HG02852 (cell line): ENCODE results near the gene CD2BP2.
"Not testable (repeated sequence)": the region's sequence is repeated elsewhere in the genome, so short reads cannot be mapped to it uniquely, and the experiment has no call there.

ENCODE experiments used
- ATAC-seq: cut with Tn5 transposase; IDR thresholded peaks from one replicate; pipeline ENCODE4 v1.9.1; 2021; ENCODE audit warnings: mild to moderate bottlenecking, moderate library complexity; ENCODE audit not compliant: unreplicated experiment

The CD2BP2 gene

GRCh38 chr16:30346286-30346685 lies 8.8 kb downstream of the CD2BP2 start:
- ATAC-seq, result no peak

- ATAC-seq, result not testable (repeated sequence)
Observed at GRCh38 chr16:30343491-30343820, 11.7 kb downstream of the CD2BP2 start.

DNA sequence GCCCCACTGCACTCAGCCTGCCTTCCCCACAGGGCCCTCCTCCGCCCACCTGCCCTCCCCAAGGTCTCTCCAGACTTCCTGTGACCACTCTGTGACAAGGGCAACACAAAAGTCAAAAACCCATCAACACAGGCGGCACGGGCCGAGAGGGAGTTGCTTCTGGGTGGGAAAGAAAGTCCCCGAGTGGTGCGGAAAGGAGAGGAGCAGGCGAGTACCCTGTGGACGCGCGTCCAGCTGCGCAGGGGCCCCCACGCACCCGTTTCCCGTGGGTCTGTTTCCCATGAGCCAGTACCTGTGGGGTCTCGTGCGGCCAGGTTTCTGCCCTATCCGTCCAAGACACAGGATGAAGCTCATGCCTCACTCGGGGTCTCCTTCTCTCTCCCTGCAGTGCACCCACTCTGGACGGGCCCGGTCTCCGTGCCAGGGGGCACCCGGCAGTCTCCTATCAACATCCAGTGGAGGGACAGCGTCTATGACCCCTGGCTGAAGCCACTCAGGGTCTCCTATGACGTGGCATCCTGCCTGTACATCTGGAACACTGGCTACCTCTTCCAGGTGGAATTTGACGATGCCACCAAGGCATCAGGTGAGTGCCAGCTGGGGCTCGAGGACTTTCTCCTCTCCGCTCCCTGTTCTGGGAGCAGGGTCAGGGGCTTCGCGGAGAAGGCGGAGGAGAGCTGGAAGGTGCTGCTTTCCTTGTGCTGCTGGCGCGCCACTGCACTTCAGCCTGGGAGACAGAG lies 12.2 kb downstream of the CD2BP2 start:
- no peak for ATAC-seq

- not testable (repeated sequence) for ATAC-seq
Observed at GRCh38 chr16:30341971-30342370, 13.1 kb downstream of the CD2BP2 start.

GRCh38 chr16:30340621-30341020 lies 14.5 kb downstream of the CD2BP2 start:
- ATAC-seq, result no peak

DNA sequence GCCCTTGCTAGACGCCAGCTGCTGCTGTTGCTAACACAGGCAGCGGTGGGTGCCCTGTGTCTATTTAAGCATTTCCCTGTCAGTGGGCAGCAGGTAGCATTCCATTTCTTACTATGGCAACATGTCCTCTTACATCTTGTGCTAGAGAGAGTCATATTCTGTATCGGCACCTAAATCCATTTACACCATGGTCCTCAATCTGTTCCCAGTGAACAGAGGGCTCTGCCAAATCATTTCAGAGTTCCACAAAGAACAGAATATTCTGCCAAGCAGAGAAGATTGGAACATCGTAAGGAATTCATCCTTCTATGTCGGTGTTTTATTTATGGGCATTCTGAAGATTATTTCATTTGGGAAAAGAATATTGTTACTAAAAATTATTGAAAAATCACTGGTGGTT lies 16.4 kb downstream of the CD2BP2 start:
- ATAC-seq, result not testable (repeated sequence)

DNA sequence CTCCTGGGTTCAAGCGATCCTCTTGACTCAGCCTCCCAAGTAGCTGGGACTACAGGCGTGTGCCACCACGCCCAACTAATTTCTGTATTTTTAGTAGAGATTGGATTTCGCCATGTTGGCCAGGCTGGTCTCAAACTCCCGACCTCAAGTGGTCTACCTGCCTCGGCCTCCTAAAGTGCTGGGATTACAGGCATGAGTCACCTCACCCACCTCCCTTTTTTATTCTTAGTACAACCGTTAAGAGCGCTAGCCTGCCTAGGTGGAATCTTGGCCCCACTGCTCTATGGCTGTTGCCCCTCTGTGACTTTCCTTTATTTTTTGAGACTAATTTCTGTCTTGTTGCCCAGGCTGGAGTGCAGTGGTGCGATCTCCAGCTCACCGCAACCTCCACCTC lies 17.1 kb downstream of the CD2BP2 start:
- ATAC-seq, result not testable (repeated sequence)

GRCh38 chr16:30335598-30336474 lies 19.3 kb downstream of the CD2BP2 start:
- ATAC-seq, result no peak

DNA sequence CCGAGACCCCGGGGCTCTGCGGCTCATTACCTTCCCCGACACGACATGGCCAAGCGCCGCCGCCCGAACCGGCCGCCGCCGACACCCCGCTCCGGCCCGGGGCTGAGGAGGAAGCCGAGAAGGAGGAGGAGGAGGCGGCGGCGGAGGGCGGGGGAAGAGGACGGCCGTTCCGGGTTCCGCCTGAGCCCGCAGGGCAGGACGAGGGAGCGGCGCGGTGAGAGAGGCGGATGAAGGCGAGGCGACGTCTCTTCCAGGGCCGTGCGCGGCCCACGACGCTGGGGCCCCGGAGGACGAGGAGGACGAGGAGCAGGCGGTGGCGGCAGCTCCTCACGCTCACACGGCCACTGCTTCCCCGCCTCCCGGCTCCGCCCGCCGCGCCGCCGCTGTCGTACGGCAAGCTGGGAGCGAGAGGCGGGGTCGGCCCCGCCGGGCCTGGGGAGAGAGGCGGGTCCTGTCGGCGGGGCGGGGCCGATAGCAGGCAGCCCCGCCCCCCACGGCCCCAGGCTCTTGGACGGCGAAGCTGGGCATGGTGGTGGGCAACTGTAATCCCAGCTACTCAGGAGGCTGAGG lies 20.0 kb downstream of the CD2BP2 start:
- ATAC-seq, result peak; percentile 75

DNA sequence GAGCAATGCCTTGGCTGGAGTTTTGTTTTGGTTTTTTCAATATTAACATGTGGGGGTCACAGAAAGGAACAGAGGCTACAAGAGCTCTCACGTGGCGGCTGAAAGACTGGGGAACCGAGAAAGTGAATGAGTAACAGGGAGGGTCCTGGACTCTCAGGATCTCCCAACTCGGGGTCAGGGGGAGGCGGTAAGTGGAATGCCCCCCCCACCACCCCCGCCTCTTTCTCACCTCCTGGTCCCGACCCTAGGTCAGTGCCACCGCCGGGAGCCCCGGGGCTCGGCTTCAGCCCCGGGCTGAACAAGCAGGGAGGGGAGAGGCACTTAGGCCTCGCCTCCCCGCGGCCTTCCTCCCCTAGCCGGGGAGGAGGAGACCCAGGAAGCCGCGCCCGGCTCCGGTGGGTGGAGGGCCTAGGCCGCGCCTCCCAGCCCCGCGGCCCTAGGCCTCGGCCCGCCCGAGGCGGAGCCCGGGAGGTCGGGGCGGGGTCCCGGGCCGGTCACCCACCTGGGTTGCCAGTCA lies 20.6 kb downstream of the CD2BP2 start:
- ATAC-seq, result peak; percentile 85

DNA sequence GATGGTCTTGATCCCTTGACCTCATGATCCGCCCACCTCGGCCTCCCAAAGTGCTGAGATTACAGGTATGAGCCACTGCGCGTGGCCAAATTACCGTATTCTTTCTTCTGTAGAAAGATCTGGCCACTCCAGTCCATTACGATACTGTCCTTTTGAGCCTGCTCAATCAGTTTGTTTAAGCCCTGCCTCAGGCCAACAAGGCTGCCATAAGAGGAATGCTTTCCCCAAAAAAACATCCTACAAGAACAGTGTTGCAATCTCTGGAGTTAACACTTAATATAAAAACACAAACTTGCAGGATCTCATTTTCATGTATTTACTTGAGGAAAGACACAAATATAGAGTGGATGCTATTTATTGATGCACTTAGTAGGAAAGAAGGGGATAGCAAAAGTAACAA lies 30.9 kb downstream of the CD2BP2 start:
- not testable (repeated sequence) for ATAC-seq

DNA sequence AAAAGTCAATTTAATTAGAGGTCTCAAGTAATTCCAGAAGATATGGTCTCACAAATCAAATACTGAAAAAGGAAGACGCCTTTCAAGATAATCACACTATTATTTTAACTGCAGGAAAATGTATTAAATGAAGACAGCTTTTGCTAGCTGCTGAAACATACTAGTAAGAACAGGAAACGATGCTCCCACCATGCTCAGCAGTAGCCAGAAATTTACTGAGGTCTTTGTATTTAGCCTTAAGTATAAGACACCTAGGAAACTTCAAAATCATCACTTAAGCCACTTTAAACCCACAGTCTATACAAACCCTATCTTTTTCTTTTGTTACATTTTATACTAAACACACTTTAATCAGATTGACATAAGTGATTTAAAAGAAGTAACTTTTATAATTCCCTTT lies 36.5 kb downstream of the CD2BP2 start:
- not testable (repeated sequence) for ATAC-seq

GRCh38 chr16:30310937-30311336 lies 44.2 kb downstream of the CD2BP2 start:
- ATAC-seq, result not testable (repeated sequence)

GRCh38 chr16:30309255-30309654 lies 45.9 kb downstream of the CD2BP2 start:
- not testable (repeated sequence) for ATAC-seq
